Activated CD8-positive, alpha-beta memory T cell treated with anti-CD3 and anti-CD28 coated beads for 48 hours (primary cell): ENCODE results near the gene FAM9C.
"Not testable (repeated sequence)": the region's sequence is repeated elsewhere in the genome, so short reads cannot be mapped to it uniquely, and the experiment has no call there.

Experiments used
- DNase-seq, 3 experiments: peaks; one replicate each; pipeline ENCODE4 v3.0.0-alpha.2; 2020; ENCODE audit warnings: low read depth in 2 of 3, low spot score in 2 of 3

The FAM9C gene

GRCh38 chrX:13043938-13044337 is 482 bp downstream of the FAM9C start:
- DNase-seq, result no peak

- DNase-seq, result no peak
Measured at GRCh38 chrX:13043138-13043537, 1.3 kb downstream of the FAM9C start.

- no peak for DNase-seq
Measured at GRCh38 chrX:13036896-13037295, 7.5 kb downstream of the FAM9C start.

- DNase-seq, result no peak
Measured at GRCh38 chrX:13033193-13033592, 11.2 kb downstream of the FAM9C start.

- no peak for DNase-seq
Measured at GRCh38 chrX:13029887-13030771, 14.3 kb downstream of the FAM9C start.

- no peak for DNase-seq
Measured at GRCh38 chrX:13029637-13029886, 14.9 kb downstream of the FAM9C start.

GRCh38 chrX:13028871-13029636 is 15.4 kb downstream of the FAM9C start:
- no peak for DNase-seq

DNA sequence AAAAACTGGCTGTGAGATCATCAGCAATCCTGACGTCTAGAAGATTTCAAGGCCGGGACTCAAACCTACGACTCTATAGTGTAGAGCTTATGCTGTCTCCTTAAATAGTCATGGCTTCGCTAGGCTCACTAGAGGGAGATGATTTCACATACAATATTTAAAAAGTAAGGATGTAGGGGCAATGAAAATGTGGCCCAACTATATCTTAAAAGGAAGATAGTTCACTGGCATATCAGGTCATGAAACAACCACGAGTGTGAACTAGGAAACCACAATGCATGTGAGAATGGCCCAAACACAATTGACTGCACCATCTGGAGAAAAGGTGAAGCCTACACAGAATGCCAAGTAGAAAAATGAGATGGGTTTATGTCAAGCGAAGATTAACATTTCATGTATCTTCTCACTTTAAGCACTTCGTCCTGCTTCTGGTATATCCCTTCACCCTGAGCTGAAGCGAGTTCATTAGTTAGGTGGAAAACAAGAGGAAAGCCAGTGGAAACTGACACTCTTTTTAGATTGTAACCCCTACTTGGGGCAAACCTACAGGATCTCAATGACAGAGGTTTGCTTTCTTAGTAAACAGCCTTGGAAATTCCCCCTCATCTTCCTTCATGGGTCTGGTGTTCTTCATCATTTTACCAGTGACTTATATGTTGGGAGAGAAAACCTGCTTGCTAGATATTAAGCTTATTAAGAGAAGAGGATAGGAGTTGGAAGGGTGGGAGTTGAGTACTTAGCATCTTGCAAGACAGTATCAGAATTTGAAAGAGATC is 17.4 kb downstream of the FAM9C start:
- DNase-seq, result no peak

GRCh38 chrX:13024986-13025385 is 19.4 kb downstream of the FAM9C start:
- no peak for DNase-seq

GRCh38 chrX:13023979-13024378 is 20.4 kb downstream of the FAM9C start:
- DNase-seq, result no peak

DNA sequence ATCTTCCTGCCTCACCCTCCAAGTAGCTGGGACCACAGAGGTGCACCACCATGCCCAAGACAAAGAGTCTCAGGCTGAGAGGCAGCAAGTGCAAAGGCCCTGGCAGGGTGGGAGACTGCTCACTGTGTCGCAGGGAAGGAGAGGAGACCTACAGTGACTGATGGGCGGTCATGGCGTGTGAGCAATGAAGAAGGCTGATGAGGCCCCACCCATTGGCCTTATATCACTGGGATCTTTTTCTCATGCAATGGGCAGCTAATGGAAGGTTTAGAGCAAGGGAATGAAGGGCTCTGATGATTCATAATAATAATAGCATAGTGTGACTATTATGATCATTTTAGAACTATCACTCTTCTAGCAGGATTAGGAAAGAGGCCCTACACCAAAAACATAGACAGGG is 20.9 kb downstream of the FAM9C start:
- no peak for DNase-seq

DNA sequence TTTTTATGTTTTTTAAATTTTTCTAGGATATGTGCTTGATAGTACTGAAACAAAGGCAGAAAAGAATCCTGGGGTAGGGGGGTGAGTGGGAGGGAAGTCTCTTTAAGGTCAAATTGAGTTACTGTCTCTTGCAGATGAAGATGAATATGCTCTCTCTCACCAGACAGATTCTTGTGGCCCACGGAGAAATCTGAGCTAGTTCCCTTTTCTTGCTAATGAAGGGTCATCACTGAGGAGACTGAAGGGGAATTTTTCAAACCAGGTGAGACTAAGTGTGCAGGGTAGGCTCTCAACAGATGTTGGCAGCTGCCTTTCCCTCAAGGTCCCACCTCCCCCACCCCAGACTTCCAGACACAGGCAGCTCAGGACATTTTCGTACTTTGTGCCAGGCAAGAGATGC is 21.5 kb downstream of the FAM9C start:
- DNase-seq, result no peak

DNA sequence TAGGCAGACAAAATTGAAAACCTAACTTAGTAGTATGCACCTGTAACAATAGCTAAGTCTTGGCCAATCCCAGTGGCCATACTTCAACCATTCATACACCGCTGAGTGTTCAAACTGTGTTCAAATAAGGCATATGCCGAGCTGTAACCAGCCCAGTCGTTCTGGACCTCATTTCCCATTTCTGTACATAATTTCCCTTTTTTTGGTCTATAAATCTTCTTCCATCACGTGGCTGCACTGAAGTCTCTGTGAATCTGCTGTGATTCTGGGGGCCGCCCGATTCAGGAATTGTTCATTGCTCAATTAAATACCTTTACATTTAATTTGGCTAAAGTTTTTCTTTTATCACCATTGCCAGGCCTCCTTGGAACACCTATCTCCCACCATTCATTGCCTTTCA is 27.7 kb downstream of the FAM9C start:
- DNase-seq, result not testable (repeated sequence)

GRCh38 chrX:13015536-13016236 is 28.7 kb downstream of the FAM9C start:
- DNase-seq, result no peak

DNA sequence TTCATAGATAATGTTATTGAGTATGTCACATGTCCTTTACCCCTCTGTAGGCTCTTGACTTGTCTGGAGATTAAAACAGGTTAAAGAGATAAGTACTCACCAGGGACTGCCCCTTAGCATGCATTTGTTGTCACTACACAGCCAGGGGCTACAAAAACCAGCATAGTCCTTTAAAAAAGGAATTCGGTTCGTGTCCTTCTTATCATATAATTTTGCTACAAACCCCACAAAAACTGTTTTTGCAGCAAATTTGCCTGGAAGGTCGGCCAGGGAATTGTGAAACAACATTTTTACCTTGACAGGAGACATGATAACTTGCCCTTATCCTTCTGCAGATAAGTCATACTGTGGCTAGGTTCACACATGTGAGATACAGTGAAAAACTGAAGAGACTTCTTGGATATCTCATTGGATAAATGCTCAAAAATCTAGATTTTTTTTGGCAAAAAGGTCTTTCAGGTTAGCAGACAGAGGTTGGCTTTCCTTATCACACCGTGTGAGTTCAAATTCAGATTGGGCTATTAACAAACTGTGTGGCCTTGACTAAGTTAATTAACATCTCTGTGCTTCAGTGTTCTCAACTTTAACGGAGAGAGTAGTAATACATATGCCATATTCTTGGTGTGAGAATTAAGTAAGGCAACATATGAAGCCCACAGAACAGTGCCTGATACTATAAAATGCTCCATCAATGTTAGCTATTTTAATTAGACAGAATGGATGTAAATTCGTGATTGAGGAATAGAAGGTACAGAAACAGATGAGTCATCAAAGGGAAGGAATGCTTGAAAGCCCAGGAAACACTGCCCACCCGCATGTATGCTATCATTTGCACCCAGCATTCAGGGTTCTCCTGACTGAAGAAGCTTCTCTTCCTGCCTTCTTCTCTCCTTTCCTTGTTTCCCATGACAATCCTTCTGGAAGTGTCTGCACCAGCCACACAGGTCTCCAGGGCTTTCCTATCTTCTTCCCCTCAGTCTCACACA is 30.0 kb downstream of the FAM9C start:
- no peak for DNase-seq

- no peak for DNase-seq
Measured at GRCh38 chrX:13013363-13014110, 30.9 kb downstream of the FAM9C start.

- DNase-seq, result no peak
Measured at GRCh38 chrX:13010546-13010945, 33.9 kb downstream of the FAM9C start.

DNA sequence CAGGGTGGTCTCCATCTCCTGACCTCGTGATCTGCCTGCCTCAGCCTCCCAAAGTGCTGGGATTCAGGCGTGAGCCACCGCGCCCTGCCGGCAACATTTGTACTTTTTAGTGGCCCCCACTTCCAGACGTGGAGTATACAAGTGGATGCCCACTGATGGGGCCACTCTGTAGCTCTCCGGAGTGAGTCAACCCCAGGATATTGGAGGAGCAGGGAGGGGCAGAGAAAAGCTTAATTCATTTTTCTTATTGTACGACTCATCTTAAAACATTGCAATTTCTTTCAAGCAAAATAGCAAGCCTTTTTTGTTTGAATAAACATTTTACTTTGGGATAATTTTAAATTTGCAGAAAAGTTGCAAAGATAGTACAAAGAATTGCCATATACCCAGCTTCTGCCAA is 34.6 kb downstream of the FAM9C start:
- no peak for DNase-seq

DNA sequence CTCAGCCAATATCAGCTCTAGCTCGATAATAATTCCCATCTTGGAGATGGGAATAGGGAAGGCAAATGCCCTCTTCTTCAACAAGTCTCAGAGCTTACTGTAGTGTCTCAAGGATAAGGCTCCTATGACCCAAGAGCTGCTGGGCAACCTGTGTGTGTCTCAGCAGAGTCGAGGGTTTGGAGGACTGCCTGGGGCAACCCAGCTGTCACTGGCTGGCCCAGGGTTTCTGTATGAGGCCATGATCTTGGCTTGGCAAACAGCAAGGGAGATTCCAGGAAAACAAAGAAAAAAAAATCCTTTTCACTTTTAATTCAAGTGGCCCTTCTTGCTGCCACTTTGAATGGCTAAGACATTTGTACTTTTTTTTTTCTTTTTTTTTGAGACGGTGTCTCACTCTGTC is 35.1 kb downstream of the FAM9C start:
- no peak for DNase-seq
